HT-29 (cell line): ENCODE data around the gene UNC45B. TPM values are rescaled to one million over a fixed set of nuclear protein-coding genes. Genes with fewer than 3 reads are reported as not detected.
"Not testable (repeated sequence)": the region's sequence is repeated elsewhere in the genome, so short reads cannot be mapped to it uniquely, and the experiment has no call there.

Source experiments
- DNase-seq: peaks from one replicate; pipeline ENCODE4 v3.0.0-alpha.2; 2015; ENCODE audit warnings: low spot score
- total RNA-seq: library from RNA; depleted of rRNA; stranded (reverse); fragments of >200 nt; shearing (Covaris generic); gene quantifications from 2 replicates; pipeline ENCODE4 v1.2.3, GENCODE V29; 2014; rRNA removed

UNC45B gene
- total RNA-seq, 1 experiment from 2014 or later, result not detected

DNA sequence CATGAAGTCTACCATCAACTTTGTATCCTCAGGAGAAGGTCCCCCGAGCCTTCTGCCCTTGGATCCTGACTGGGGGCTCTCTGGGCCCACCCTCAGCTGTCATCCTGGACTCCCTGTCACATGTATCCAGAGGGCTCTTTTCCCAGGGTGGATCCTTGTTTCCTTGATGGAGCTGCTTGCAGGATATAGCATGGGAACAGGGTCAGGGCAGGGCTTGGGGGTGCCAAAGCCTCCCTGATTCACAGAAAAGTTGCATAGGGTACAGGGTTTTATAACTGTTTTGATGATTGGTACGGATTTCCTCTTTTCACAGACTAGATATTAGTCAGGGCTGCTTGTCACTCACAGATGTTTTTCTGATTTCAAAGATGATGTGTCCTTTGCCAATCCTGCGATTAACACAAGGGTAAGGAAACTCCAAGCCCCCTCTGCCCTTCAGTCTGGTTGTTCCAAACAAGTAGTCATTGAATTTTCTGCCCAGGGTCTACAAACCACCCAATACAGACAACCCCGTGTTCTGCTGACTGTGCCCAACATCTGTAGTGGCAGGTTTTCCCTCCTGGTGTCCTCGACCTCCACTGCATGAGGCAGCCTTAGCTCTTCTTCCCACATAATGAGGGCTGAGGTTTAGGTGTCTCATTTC is 67.1 kb downstream of the UNC45B start:
- DNase-seq, result no peak

DNA sequence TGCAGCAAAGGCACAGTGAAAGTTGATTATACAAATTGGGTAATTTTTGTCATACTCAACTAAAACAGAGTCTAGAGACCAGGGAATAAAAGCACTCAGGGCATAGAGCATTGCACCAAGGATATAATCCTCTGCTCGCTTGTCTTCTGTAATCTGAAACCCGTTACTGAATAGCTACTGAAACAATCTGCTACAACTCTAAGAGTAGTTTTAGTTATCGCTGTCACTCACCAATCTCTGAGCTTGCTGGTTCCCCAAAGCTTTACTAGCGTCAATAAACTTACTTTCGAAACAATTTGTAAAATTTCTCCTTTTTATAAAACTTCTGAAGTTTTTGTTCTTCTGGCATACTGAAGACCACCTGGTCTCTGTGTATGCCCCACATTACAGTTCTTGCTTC is 69.5 kb downstream of the UNC45B start:
- no peak for DNase-seq

DNA sequence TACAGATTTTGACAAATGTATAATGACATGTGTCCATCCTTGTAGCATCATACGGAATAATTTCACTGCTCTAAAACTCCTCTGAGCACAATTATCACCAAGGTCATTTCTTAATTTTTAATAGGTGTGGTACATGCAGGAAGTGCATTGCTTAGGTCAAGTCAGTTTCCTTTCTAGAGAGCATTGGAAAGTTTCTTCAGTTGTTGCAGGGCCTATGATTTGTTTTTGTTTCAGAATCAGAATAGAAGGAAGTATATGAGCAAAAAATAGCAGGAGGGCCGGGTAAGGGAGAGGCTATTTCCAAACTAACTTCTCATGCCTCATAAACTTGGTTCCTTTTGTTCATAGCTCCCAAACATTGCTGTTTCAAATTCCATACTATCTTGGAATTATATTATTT is 71.3 kb downstream of the UNC45B start:
- no peak for DNase-seq

DNA sequence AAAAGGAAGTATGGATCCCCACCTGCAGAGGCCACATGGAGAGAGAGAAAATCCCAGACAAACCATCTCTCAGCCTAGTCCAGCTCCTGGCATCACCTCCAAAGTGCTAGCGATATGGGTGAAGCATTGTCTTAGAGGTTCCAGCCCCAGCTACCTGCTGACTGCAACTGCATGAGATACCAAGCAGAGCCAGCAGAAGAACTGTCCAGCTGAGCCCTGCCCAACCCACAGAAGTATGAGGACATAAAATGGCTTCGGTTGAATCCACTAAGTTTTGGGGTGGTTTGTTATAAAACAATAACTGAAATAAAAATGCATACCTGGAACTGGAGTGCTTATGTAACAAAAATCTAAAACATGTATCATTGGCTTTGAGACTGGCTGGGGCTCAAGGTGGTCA is 74.8 kb downstream of the UNC45B start:
- no peak for DNase-seq

DNA sequence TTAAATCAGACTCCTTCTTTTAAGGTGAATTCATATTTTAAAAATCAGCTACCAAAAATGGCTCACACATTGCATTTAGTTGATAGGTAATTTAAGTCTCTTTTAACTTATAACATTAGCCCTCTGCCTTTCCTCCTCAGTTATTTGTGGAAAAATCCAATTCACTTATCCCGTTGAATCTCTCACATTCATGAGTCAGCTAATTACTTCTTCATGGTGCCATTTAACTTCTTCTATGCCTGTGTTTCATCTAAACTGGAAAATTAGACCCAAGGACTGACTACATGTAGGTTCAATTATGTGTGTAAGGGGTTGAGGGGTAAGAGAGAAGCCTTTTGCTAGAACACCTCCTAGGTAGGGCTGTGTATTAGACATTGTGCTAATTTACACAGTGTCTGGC is 76.8 kb downstream of the UNC45B start:
- DNase-seq, result no peak

DNA sequence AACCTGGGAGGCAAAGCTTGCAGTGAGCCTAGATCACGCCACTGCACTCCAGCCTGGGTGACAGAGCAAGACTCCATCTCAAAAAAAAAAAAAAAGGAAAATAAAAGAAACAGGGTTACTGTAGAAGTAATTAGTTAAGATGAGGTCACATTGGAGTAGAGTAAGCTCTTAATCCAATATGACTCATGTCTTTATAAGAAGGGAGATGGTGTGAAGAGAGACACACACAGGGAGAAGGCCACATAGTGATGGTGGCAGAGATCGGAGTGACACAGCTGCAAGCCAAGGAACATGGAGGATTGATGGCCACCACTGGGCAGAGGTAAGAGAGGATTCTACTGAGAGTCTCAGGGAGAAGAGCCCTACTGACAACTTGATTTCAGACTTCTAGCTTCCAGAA is 79.9 kb downstream of the UNC45B start:
- no peak for DNase-seq

DNA sequence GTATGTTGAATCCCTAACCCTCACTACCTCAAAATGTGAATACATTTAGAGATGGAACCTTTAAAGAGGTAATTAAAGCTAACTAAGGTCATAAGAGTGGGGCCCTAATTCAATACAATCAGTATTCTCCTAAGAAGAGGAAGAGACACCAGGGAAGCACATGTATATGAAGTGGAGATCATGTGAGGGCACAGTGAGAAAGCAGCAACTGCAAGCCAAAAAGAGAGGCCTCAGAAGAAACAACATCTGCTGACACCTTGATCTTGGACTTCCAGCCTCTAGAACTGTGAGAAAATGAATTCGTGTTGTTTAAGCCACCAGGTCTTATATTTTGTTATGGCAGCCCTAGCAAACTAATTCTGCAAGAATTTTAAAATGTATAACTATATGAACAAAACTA is 82.0 kb downstream of the UNC45B start:
- DNase-seq, result no peak

DNA sequence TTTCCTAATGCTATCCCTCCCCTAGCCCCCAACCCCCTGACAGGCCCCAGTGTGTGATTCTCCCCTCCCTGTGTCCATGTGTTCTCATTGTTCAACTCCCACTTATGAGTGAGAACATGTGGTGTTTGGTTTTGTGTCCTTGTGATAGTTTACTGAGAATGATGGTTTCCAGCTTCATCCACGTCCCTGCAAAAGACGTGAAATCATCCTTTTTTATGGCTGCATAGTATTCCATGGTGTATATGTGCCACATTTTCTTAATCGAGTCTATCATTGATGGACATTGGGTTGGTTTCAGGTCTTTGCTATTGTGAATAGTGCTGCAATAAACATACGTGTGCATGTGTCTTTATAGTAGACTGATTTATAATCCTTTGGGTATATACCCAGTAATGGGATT is 86.7 kb downstream of the UNC45B start:
- not testable (repeated sequence) for DNase-seq

DNA sequence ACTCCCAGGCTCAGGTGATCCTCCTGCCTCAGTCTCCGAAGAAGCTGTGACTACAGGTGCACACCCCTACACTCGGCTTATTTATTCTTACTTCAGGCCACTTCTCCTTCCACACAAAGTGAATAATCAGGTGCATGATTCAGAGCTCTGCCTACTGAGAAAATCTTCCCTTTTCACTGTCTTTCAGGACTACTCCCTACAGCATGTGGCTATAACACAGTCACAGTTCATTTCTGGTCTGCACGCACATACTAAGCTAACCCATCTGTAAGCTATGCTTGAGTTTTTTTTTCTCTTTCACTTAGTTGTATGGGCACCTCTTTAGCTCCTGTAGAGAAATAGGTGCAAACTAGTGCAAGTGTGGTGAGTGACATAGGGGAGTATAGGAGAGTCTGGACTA is 87.7 kb downstream of the UNC45B start:
- DNase-seq, result no peak

DNA sequence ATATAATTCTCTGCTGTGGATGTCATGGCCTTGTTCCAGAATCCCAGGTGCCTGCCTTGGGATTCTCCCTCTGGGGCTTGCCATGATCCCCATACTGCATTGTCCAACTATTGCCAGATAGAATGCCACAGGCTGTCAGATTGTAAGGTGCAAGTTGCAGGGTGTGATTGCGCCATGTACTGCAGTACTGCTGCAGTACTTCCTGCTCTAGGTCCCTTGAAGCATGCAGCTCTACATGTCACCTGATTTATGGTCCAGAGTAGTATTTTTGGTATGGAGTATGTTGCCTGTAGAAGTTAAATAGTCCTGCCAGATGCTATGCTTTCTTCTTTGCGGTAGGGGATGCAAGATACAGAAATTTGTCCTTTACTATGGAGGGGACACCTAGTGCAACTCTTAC is 88.3 kb downstream of the UNC45B start:
- DNase-seq, result no peak

DNA sequence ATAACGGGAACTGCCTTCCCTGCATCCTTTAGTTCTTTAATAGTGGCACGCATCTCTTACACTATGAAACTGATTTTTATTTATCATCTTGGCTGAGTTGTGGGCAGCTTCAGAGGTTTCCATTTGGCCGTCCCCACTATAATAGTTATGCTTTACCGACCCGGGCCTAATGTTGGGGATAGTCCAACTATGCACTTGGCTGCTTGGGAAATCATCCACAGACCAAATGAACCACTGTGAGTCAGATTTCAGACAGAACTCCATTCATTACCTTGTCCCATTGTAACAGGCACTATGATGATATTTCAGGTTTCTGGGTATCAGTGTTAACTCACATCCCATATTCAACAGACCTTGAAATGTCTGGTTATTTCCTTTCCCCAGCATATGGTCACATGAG is 89.2 kb downstream of the UNC45B start:
- DNase-seq, result no peak

DNA sequence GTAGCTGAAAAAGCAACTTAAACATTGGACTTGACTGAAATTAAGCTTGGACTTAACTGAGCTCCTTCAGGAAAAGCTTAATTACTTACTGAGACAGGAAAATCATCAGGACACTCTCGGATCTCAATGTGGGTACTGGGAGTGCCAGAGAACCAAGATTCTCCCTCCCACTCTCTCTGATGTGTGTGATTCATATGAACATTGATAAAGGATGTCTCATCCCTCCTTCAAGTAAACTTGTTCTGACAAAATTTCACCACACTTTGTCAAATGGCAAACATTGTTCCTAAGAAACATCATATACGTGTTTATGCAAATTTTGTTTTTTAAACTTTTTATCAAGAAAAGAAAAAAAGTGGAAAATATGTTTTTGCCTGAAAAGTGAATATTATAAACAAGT is 91.2 kb downstream of the UNC45B start:
- DNase-seq, result no peak

Other genes starting within 250 kb of the UNC45B start
- 0.61 and 0.76 TPM in 2 replicates for gene CCT6B, start 186.4 kb upstream of the UNC45B start, total RNA-seq
- 12.7 and 17.1 TPM in 2 replicates for gene ZNF830, start 186.3 kb upstream of the UNC45B start, total RNA-seq
- gene LIG3, start 167.3 kb upstream of the UNC45B start, total RNA-seq, result 107 and 110 TPM in 2 replicates
- 38.6 and 46.0 TPM in 2 replicates for gene RFFL, start 84.1 kb upstream of the UNC45B start, total RNA-seq
- 14.9 and 19.5 TPM in 2 replicates for gene RAD51D, start 28.0 kb upstream of the UNC45B start, total RNA-seq
- gene FNDC8, start 26.2 kb upstream of the UNC45B start, total RNA-seq, result not detected in 2 replicates
- 78.8 and 97.6 TPM in 2 replicates for gene NLE1, start 5.5 kb upstream of the UNC45B start, total RNA-seq
- gene SLC35G3, start 46.6 kb downstream of the UNC45B start, total RNA-seq, result not detected in 2 replicates
- 2.0 and 3.8 TPM in 2 replicates for gene SLFN5, start 95.3 kb downstream of the UNC45B start, total RNA-seq
- not detected in 2 replicates for gene SLFN11, start 225.8 kb downstream of the UNC45B start, total RNA-seq